NCI-H524 treated with DMSO at 0.1 percent for 48 hours (cell line): Measurements from ENCODE around the gene RFX3.
"Not testable (repeated sequence)": the region's sequence is repeated elsewhere in the genome, so short reads cannot be mapped to it uniquely, and the experiment has no call there.

Experiments used
- DNase-seq: peaks from one replicate; lab custom pipeline; 2025; lab: John Stamatoyannopoulos, UW

Gene RFX3

GRCh38 chr9:3346549-3346948, 179.3 kb downstream of the RFX3 start:
- no peak for DNase-seq

- no peak for DNase-seq
Observed at GRCh38 chr9:3343671-3344070, 182.1 kb downstream of the RFX3 start.

GRCh38 chr9:3342159-3342777, 183.5 kb downstream of the RFX3 start:
- no peak for DNase-seq

GRCh38 chr9:3337515-3338225, 188.1 kb downstream of the RFX3 start:
- DNase-seq, result no peak

GRCh38 chr9:3336951-3337350, 188.8 kb downstream of the RFX3 start:
- DNase-seq, result no peak

GRCh38 chr9:3332802-3333201, 193.0 kb downstream of the RFX3 start:
- DNase-seq, result no peak

GRCh38 chr9:3331801-3332200, 194.0 kb downstream of the RFX3 start:
- DNase-seq, result no peak

GRCh38 chr9:3330792-3331420, 194.9 kb downstream of the RFX3 start:
- no peak for DNase-seq

GRCh38 chr9:3329361-3329760, 196.4 kb downstream of the RFX3 start:
- no peak for DNase-seq

- no peak for DNase-seq
Observed at GRCh38 chr9:3323714-3324113, 202.1 kb downstream of the RFX3 start.

GRCh38 chr9:3321186-3321585, 204.6 kb downstream of the RFX3 start:
- no peak for DNase-seq

GRCh38 chr9:3312595-3312994, 213.2 kb downstream of the RFX3 start:
- DNase-seq, result not testable (repeated sequence)

- no peak for DNase-seq
Observed at GRCh38 chr9:3308609-3309008, 217.2 kb downstream of the RFX3 start.

GRCh38 chr9:3304388-3304787, 221.4 kb downstream of the RFX3 start:
- not testable (repeated sequence) for DNase-seq

GRCh38 chr9:3299872-3300271, 225.9 kb downstream of the RFX3 start:
- no peak for DNase-seq

GRCh38 chr9:3296536-3296935, 229.3 kb downstream of the RFX3 start:
- DNase-seq, result no peak

GRCh38 chr9:3292311-3292710, 233.5 kb downstream of the RFX3 start:
- DNase-seq, result no peak

GRCh38 chr9:3290231-3290840, 235.5 kb downstream of the RFX3 start:
- DNase-seq, result no peak

- DNase-seq, result no peak
Observed at GRCh38 chr9:3288686-3289085, 237.1 kb downstream of the RFX3 start.

- no peak for DNase-seq
Observed at GRCh38 chr9:3285365-3286161, 240.2 kb downstream of the RFX3 start.

GRCh38 chr9:3282365-3282764, 243.4 kb downstream of the RFX3 start:
- no peak for DNase-seq

- DNase-seq, result no peak
Observed at GRCh38 chr9:3281399-3281798, 244.4 kb downstream of the RFX3 start.
